ES-I3 (cell line): ENCODE results near the gene NLK.
"Not testable (repeated sequence)": the region's sequence is repeated elsewhere in the genome, so short reads cannot be mapped to it uniquely, and the experiment has no call there.

ENCODE experiments used
- H3K36me3 ChIP-seq: 2 replicates; pipeline ENCODE4 v1.6.1; 2013; ENCODE audit warnings: mild to moderate bottlenecking, low read length, control low read depth, moderate library complexity; ENCODE audit not compliant: insufficient read depth
- H3K4me1 ChIP-seq: 2 replicates; pipeline ENCODE4 v1.6.1; 2013; ENCODE audit warnings: mild to moderate bottlenecking, control low read depth, low read length; ENCODE audit not compliant: insufficient read depth
- H3K9ac ChIP-seq: 2 replicates; pipeline ENCODE4 v1.6.1; 2013; ENCODE audit warnings: low read depth, mild to moderate bottlenecking, low read length, moderate library complexity
- H3K9me3 ChIP-seq: 2 replicates; pipeline ENCODE4 v1.6.1; 2013; ENCODE audit warnings: mild to moderate bottlenecking, low read length, moderate library complexity; ENCODE audit not compliant: control insufficient read depth, insufficient read depth

Gene NLK

DNA sequence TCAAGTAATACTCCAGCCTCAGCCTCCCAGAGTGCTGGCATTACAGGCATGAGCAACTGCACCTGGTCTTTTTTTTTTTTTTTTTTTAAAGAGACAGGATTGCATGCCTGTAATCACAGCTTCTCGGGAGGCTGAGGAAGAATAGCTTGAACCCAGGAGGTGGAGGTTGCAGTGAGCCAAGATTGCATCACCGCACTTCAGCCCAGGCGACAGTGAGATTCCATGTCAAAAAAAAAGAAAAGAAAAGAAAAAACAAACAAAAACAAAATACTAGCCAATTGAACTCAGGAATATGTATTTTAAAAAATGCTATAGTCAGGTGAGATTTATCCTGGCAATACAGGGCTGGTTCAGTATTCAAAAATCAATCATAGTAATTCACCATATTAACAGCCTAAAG is 158.8 kb downstream of the NLK start:
- no peaks in the 10 kb centered on the region for H3K9me3 ChIP-seq
- no peaks in the 10 kb centered on the region for H3K4me1 ChIP-seq
- H3K36me3 ChIP-seq, result peaks cover 3% of the 10 kb centered on the region
- H3K9ac ChIP-seq, result no peak overlapping the region

DNA sequence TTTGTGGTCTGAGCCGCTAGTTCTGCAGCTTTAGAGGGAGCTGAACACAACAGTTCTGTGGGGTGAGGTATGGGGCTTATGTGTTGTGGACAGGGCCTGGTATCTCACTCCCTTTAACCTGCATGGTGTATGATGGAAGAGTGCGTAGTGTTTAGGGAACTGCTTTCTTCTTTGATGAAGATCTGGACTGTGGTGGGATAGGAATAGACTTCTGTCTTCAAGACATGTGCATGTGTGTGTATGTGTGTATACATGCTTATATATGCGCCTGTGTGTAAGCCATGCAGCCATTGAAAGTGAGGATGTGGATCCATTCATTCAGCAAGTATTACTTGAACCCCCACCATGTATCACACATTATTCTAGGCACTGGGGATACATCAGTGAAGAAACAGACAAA is 161.8 kb downstream of the NLK start:
- no peaks in the 10 kb centered on the region for H3K9me3 ChIP-seq
- no peak overlapping the region for H3K9ac ChIP-seq
- no peaks in the 10 kb centered on the region for H3K36me3 ChIP-seq
- no peaks in the 10 kb centered on the region for H3K4me1 ChIP-seq

DNA sequence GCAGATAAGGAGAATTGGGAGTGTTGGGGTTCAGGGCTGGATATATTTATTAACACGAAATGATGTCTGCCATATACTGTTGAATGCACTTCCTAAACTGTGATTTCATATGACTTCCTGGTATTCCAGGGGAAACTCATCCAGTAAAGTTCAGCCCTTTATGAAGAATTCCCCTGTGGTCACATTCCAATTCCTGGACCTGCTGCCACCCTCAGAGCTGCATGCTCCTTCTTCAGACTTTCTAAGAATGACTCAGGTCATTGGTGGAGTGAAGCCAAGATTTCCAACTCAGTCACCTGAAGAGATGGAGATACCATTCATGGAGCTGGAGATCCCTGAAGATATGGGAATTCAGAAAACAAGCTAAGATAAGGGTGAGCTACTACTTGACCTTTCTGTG is 162.3 kb downstream of the NLK start:
- Histone ChIP-seq H3K9me3 (no peaks in the 10 kb centered on the region), H3K4me1 (no peaks in the 10 kb centered on the region)

DNA sequence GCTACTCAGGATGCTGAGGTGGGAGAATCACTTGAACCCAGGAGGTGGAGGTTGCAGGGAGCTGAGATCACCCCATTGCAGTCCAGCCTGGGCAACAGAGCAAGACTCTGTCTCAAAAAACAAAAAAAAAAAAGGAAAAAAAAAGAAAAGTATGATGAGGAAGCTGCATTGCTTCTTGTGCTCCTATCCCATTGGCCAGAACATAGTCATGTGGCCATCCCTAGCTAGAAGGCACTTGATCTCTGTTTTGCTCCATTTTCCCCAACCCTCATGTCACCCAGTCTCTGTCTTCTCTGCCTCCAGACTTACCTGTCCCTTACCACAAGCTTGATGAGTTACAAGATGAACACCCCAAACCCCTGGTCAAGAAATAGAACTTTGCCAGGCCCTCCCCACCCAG is 163.8 kb downstream of the NLK start:
- Histone ChIP-seq H3K4me1 (no peaks in the 10 kb centered on the region), H3K9ac (no peak overlapping the region), H3K36me3 (no peaks in the 10 kb centered on the region), H3K9me3 (no peaks in the 10 kb centered on the region)

More for the DNA sequence above, 162.3 kb downstream of the NLK start:
- Histone ChIP-seq H3K9ac (no peak overlapping the region), H3K36me3 (no peaks in the 10 kb centered on the region)

DNA sequence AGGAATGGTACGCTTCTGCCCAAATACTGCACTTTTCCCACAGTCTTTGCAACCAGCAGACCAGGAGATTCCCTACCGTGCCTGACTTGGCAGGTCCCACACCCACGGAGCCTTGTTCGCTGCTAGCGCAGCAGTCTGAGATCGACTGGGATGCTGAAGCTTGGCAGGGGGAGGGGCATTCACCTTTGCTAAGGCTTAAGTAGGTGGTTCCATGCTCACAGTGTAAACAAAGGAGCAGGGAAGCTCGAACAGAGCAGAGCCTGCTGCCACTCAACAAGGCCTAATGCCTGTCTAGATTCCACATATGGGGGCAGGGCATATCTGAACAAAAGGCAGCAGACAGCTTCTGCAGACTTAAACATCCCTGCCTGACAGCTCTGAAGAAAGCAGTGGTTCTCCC is 169.3 kb downstream of the NLK start:
- H3K36me3 ChIP-seq, result no peaks in the 10 kb centered on the region
- no peak overlapping the region for H3K9ac ChIP-seq
- no peaks in the 10 kb centered on the region for H3K4me1 ChIP-seq
- H3K9me3 ChIP-seq, result no peaks in the 10 kb centered on the region

DNA sequence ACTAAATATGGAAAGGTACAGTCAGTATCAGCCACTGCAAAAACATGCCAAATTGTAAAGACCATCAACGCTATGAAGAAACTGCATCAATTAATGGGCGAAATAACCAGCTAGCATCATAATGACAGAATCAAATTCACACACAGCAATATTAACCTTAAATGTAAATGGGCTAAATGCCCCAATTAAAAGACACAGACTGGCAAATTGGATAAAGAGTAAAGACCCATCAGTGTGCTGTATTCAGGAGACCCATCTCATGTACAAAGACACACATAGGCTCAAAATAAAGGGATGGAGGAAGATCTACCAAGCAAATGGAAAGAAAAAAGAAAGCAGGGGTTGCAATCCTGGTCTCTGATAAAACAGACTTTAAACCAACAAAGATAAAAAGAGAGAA is 171.1 kb downstream of the NLK start:
- not testable (repeated sequence) for H3K9ac ChIP-seq, H3K4me1 ChIP-seq, H3K9me3 ChIP-seq, H3K36me3 ChIP-seq

DNA sequence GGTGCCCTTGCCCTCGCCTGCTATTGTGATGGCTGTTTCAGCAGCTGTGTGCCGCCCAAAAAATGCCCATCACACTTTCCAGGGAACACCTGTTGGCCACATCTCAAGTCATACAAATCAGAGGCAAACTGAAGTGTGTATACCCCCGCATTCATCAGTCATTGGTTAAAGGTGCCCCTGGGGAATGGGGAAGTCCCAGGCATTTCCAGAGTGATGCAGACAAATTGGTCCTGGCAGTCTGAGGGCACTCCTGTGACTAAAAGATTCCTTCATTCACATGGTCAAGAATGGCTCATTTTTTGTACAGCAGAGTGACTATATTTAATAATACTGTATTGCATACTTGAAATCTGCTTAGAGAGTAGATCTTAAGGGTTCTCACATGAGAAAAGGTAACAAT is 173.6 kb downstream of the NLK start:
- H3K9ac ChIP-seq, result no peak overlapping the region
- H3K36me3 ChIP-seq, result no peaks in the 10 kb centered on the region
- no peaks in the 10 kb centered on the region for H3K4me1 ChIP-seq
- no peaks in the 10 kb centered on the region for H3K9me3 ChIP-seq

DNA sequence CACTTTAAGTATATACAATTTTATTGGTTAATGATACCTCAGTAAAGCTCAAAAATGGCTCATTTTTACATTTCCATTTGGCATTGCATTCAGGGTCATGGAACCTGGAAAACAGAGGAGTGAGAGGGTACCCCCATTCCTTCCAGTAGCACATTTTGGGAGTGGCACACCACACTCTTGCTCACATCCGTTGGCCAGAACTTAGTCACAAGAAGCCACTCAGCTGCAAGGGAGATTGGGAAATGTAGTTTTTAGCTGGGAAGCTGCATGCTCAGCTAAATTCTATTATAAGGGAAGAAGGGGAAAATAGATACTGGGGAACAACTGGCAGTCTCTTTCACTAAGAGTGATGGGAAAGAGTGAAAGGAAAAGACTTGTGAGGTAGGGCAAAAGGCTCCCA is 174.1 kb downstream of the NLK start:
- H3K9ac ChIP-seq, result no peak overlapping the region
- H3K4me1 ChIP-seq, result no peaks in the 10 kb centered on the region
- H3K36me3 ChIP-seq, result no peaks in the 10 kb centered on the region
- no peaks in the 10 kb centered on the region for H3K9me3 ChIP-seq

DNA sequence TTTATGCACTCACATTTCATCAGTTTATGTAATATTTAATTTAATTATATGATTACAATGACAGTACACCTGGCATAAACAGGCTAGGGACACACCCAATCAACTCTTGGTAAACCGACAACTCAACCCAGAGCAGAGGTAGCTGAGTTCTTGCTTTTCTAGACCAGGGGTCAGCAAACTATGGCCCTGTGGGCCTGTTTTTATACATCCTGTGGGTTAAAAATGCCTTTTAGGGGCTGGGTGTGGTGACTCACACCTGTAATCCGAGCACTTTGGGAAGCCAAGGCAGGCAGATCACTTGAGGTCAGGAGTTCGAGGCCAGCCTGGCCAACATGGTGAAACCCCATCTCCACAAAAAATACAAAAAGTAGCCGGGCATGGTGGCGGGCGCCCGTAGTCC is 177.3 kb downstream of the NLK start:
- Histone ChIP-seq H3K36me3 (no peaks in the 10 kb centered on the region), H3K9me3 (no peaks in the 10 kb centered on the region), H3K9ac (no peak overlapping the region), H3K4me1 (no peaks in the 10 kb centered on the region)

DNA sequence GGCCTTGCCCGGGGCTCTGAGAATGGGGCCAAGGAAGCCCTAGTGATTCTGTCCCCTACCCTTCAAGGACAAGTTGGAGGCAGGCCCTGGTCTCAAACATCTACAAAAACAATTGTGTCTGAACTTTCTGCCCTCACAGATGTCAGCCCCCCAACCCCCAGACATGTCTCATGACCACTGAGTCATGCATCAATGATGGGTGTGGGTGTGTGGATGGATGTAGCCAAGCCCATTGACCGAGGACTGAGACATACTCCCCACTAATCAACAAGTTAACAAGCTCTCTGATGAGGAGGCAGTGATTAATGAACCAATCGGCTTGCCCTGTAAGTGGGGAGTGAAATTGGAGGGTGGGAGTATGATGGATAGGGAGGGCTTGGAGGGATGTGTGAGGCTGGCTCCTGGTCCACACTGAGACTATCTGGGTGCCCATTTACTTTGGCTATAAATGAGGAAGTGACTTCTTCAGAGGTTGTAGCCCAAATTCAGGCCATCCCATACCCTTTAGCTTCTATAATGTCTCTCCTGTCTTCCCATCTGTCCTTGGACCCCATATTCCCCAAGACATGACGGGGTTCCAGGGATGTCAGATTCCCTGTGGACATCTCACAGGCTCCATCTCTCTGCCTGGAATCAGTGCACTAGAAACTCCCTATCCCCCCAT is 179.4 kb downstream of the NLK start:
- Histone ChIP-seq H3K4me1 (no peaks in the 10 kb centered on the region), H3K36me3 (no peaks in the 10 kb centered on the region), H3K9me3 (no peaks in the 10 kb centered on the region), H3K9ac (no peak overlapping the region)

DNA sequence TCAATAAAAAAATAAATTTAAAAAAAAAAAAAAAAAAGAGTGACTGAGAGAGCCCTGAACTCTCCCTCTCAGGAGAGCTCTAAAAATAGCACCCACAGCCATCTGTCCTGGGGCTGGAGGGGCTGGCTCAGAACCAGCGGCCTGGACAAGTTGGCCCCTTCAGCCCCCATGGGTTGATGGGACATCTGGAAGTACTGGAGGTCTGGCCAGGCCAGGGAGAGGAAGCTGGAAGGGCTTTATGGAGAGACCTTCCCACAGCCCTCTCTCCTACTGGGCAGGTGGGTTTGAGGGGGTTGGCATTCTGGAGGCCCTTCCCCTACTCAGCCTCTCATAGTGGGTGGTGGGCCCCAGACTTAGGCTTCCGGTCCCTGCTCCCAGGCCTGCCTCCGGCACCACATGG is 182.8 kb downstream of the NLK start:
- H3K4me1 ChIP-seq, result peaks cover 11% of the 10 kb centered on the region
- H3K36me3 ChIP-seq, result no peaks in the 10 kb centered on the region
- no peaks in the 10 kb centered on the region for H3K9me3 ChIP-seq
- H3K9ac ChIP-seq, result no peak overlapping the region

DNA sequence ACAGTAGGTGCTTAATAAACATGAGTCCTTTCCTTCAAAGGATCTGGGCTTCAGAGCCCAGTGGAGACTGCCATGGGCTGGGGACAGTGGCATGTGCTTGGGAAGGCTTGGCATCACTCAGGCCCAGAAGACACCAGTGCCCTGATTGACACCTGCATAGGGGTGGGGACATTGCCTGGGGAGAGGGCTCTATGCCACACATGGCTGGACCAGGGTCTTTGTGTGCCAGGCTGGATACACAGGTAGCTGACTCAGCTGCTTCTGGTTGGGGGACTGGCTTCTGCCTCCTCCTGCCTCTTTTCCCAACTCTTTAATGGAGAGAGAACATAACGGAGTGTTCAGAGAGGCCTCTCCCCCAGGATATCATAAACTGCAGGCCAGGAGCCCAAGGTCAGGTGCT is 183.4 kb downstream of the NLK start:
- Histone ChIP-seq H3K36me3 (no peaks in the 10 kb centered on the region), H3K4me1 (peaks cover 12% of the 10 kb centered on the region), H3K9ac (no peak overlapping the region), H3K9me3 (no peaks in the 10 kb centered on the region)

DNA sequence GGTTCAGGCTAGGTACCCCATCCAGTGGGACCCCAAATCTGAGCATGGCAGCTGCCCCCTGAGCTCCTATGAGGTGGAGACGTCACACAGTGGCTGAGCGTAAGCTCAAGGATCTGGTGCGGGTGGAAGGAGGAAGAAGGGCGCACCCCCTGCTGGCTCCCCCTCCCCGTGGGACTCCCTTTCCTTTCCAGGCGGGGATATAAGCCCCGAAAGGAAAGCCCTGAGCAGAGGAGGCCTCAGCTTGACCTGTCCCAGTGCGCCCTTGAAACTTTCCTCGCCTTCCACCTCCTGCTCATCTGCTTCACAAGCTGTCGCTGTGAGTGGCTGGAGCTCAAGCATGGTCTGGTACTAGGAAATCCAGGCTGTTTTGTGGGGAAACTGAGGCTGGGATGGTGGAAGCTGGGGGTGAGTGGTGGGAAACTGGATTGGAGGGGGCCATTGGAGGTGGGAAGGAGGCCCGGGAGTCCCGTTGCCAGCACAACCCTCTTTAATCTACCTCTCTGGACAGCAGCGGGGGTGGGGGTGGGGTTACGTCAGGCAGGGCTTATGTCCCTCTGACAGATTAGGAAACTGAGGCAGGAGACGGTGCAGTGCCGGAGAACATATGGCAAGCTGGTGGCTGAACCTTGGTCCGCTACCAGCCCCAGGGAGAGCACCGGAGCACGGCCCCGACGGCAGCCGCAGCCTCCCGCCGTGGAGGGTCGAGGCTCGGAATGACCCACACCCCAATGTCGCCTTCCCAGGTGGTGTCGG is 184.3 kb downstream of the NLK start:
- peak overlapping the region; percentile 89 for H3K9ac ChIP-seq
- no peaks in the 10 kb centered on the region for H3K9me3 ChIP-seq
- no peaks in the 10 kb centered on the region for H3K36me3 ChIP-seq
- peaks cover 12% of the 10 kb centered on the region for H3K4me1 ChIP-seq

DNA sequence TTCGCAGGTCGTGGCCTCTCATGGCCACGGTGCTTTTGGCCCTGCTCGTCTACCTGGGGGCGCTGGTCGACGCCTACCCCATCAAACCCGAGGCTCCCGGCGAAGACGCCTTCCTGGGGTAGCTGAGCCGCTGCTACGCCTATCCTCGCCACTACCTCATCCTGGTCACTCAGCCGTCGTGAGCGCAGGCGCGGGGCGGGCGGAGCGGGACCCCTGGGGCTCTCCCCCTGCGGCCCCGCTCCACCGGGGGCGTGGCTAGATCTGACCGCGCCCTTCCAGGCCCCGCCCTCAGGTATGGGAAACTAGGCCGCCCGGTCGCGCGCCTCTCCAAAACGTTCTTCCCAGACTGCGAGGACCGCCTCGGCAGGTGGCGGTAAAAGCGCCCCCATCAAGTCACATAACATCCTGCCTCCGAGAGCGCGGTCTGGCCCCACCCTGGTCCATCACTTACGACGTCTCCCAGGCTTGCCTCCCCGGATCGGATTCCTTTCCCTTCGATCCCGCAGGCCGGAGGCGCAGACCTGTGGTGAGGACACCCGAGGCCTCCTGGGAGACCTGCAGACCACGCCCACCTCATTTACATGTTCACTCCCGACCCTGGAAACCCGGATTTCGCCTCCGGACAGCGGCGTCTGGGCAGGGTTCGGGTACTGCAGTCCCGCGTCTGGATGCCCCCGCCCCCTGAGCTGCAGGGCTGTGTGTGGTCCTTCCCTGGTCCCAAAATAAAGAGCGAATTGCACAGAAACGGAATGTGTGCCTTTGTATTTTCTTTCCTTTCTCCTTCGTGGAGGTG is 185.0 kb downstream of the NLK start:
- peaks cover 12% of the 10 kb centered on the region for H3K4me1 ChIP-seq
- H3K9ac ChIP-seq, result peak overlapping the region; percentile 89
- H3K9me3 ChIP-seq, result no peaks in the 10 kb centered on the region
- H3K36me3 ChIP-seq, result no peaks in the 10 kb centered on the region
